SK-N-SH (cell line): Measurements from ENCODE around the gene ITIH5. TPM values are rescaled to one million over a fixed set of nuclear protein-coding genes. Genes with fewer than 3 reads are reported as not detected.

Experiments used
- CTCF ChIA-PET: fragments of 300-600, 350-600 bp; formaldehyde crosslinking; extraction: SDS; loops from one replicate; lab custom pipeline; 2021; lab: Yijun Ruan, JAX
- POLR2A ChIA-PET: fragments of 350-600 bp; sonication (Branson Sonifier 250); formaldehyde crosslinking; extraction: SDS; loops from one replicate; lab custom pipeline; 2020; ENCODE audit warnings: antibody characterized with exemption, inconsistent platforms; lab: Yijun Ruan, JAX
- DNase-seq: peaks from one replicate; pipeline ENCODE4 v3.0.0; 2012
- H2AFZ ChIP-seq: fragments of 200-600 bp; sonication (generic); 2 replicates; pipeline ENCODE4 v1.8.1; 2016; ENCODE audit warnings: antibody characterized with exemption, mild to moderate bottlenecking, low read depth
- H3F3A ChIP-seq: fragments of 200-600 bp; sonication (generic); replicated peaks from 2 replicates; pipeline ENCODE3; 2016; ENCODE audit warnings: antibody characterized with exemption, mild to moderate bottlenecking; ENCODE audit not compliant: insufficient read depth
- H3K27ac ChIP-seq, 2 experiments: fragments of 200-500 bp in 1 of 2; fragments of 200-600 bp in 1 of 2; sonication (Bioruptor generic) in 1 of 2; sonication (generic), shearing (Covaris generic) in 1 of 2; 2 replicates each; pipeline versions ENCODE4 v1.5.1 to v1.6.1; 2014 to 2016; ENCODE audit warnings: low read depth in 2 of 2, inconsistent platforms in 1 of 2, low read length in 1 of 2, mild to moderate bottlenecking in 1 of 2, mixed read lengths in 1 of 2
- H3K27me3 ChIP-seq: fragments of 200-600 bp; sonication (generic), shearing (Covaris generic); 2 replicates; pipeline ENCODE4 v1.6.1; 2016; ENCODE audit warnings: mixed run types; ENCODE audit not compliant: insufficient read depth
- H3K36me3 ChIP-seq, 2 experiments: fragments of 200-500 bp in 1 of 2; fragments of 200-600 bp in 1 of 2; sonication (Bioruptor generic) in 1 of 2; sonication (generic) in 1 of 2; replicated peaks in 1 of 2; 2 replicates each; pipeline versions ENCODE3 to v1.5.1; 2014 to 2016; ENCODE audit warnings: low read length in 1 of 2, mild to moderate bottlenecking in 1 of 2; ENCODE audit not compliant: insufficient read depth in 2 of 2, control insufficient read depth in 1 of 2
- H3K4me1 ChIP-seq, 2 experiments: fragments of 200-500 bp in 1 of 2; fragments of 200-600 bp in 1 of 2; sonication (Bioruptor generic) in 1 of 2; sonication (generic), shearing (Covaris generic) in 1 of 2; 2 replicates each; pipeline versions ENCODE4 v1.5.1 to v1.6.1; 2014 to 2016; ENCODE audit warnings: low read depth in 1 of 2, low read length in 1 of 2, mixed run types in 1 of 2; ENCODE audit not compliant: insufficient read depth in 2 of 2, control insufficient read depth in 1 of 2
- H3K4me2 ChIP-seq: fragments of 200-600 bp; sonication (generic), shearing (Covaris generic); 2 replicates; pipeline ENCODE4 v1.6.1; 2017; ENCODE audit warnings: mixed run types
- H3K4me3 ChIP-seq, 2 experiments: fragments of 200-500 bp in 1 of 2; fragments of 200-600 bp in 1 of 2; sonication (Bioruptor generic) in 1 of 2; sonication (generic), shearing (Covaris generic) in 1 of 2; 2 replicates each; pipeline versions ENCODE4 v1.5.1 to v1.8.1; 2014 to 2016; ENCODE audit warnings: low read depth in 2 of 2, inconsistent platforms in 1 of 2, low read length in 1 of 2, mild to moderate bottlenecking in 1 of 2, mixed read lengths in 1 of 2, moderate library complexity in 1 of 2
- H3K79me2 ChIP-seq: fragments of 200-600 bp; sonication (generic); 2 replicates; pipeline ENCODE4 v1.8.1; 2017; ENCODE audit warnings: mild to moderate bottlenecking; ENCODE audit not compliant: insufficient read depth
- H3K9ac ChIP-seq: fragments of 200-600 bp; sonication (generic); 2 replicates; pipeline ENCODE4 v1.6.1; 2017; ENCODE audit warnings: mixed run types
- H3K9me2 ChIP-seq: fragments of 200-600 bp; sonication (generic); 2 replicates; pipeline ENCODE4 v1.6.1; 2017; ENCODE audit warnings: mixed run types
- H3K9me3 ChIP-seq: fragments of 200-600 bp; sonication (generic); 2 replicates; pipeline ENCODE4 v1.6.1; 2017; ENCODE audit warnings: mixed run types, mild to moderate bottlenecking, moderate library complexity
- H4K20me1 ChIP-seq: fragments of 200-600 bp; sonication (generic); 2 replicates; pipeline ENCODE4 v1.6.1; 2017; ENCODE audit warnings: mild to moderate bottlenecking, mixed run types; ENCODE audit not compliant: insufficient read depth
- CHD2 ChIP-seq: fragments of 150-350 bp; IDR thresholded peaks from 2 replicates; pipeline ENCODE4 v1.6.1; 2018; ENCODE audit warnings: low read length; ENCODE audit not compliant: partially characterized antibody
- CTCF ChIP-seq: fragments of 200-600 bp; sonication (generic); IDR thresholded peaks from 2 replicates; pipeline ENCODE4 v1.6.1; 2017; ENCODE audit warnings: antibody characterized with exemption, mild to moderate bottlenecking, moderate library complexity
- ELF1 ChIP-seq: IDR thresholded peaks from 2 replicates; pipeline ENCODE4 v1.4.0; 2012
- EP300 ChIP-seq, 2 experiments: IDR thresholded peaks; 2 replicates each; pipeline versions ENCODE4 v1.4.0 to v1.6.1; 2012; ENCODE audit warnings: borderline replicate concordance in 1 of 2, low read depth in 1 of 2, low read length in 1 of 2
- EZH2phosphoT487 ChIP-seq: fragments of 200-600 bp; sonication (generic); IDR thresholded peaks from 2 replicates; pipeline ENCODE4 v1.6.1; 2017; ENCODE audit warnings: low read depth, mixed run types, mild to moderate bottlenecking, antibody characterized with exemption, moderate library complexity, borderline replicate concordance
- FOSL2 ChIP-seq: IDR thresholded peaks from 2 replicates; pipeline ENCODE4 v1.4.0; 2012; ENCODE audit warnings: low read depth, mild to moderate bottlenecking, moderate library complexity, borderline replicate concordance
- FOXJ3 ChIP-seq: sonication (generic); formaldehyde crosslinking; IDR thresholded peaks from 2 replicates; pipeline ENCODE4 v1.5.1; 2020; ENCODE audit warnings: mild to moderate bottlenecking, missing genetic modification reagents
- FOXM1 ChIP-seq: IDR thresholded peaks from 2 replicates; pipeline ENCODE4 v1.4.0; 2012; ENCODE audit warnings: low read depth, mild to moderate bottlenecking
- GABPA ChIP-seq: IDR thresholded peaks from 2 replicates; pipeline ENCODE4 v1.4.0; 2012; ENCODE audit warnings: low read depth, mild to moderate bottlenecking
- JUND ChIP-seq: IDR thresholded peaks from 2 replicates; pipeline ENCODE4 v1.4.0; 2012
- MEF2A ChIP-seq: IDR thresholded peaks from 2 replicates; pipeline ENCODE4 v1.4.0; 2012; ENCODE audit warnings: low read depth, borderline replicate concordance
- NRF1 ChIP-seq: IDR thresholded peaks from 2 replicates; pipeline ENCODE4 v1.6.1; 2012; ENCODE audit warnings: low read depth, mild to moderate bottlenecking, low read length
- PBX3 ChIP-seq: IDR thresholded peaks from 2 replicates; pipeline ENCODE4; 2012
- RAD21 ChIP-seq: IDR thresholded peaks from 2 replicates; pipeline ENCODE4 v1.6.1; 2012; ENCODE audit warnings: mild to moderate bottlenecking, low read length
- RCOR1 ChIP-seq: fragments of 150-350 bp; IDR thresholded peaks from 2 replicates; pipeline ENCODE4 v1.6.1; 2017; ENCODE audit warnings: antibody characterized with exemption, low read length
- REST ChIP-seq: IDR thresholded peaks from 2 replicates; pipeline ENCODE4 v1.6.1; 2012; ENCODE audit warnings: mild to moderate bottlenecking, low read depth, low read length, moderate library complexity
- RFX5 ChIP-seq: IDR thresholded peaks from 2 replicates; pipeline ENCODE4 v1.6.1; 2012; ENCODE audit warnings: mild to moderate bottlenecking, improper control_type of control experiment, low read length
- SIN3A ChIP-seq: IDR thresholded peaks from 2 replicates; pipeline ENCODE4 v1.6.1; 2012; ENCODE audit warnings: low read depth, mild to moderate bottlenecking, low read length, moderate library complexity, borderline replicate concordance
- SMC3 ChIP-seq: IDR thresholded peaks from 2 replicates; pipeline ENCODE4 v1.6.1; 2012; ENCODE audit warnings: low read depth, low read length, improper control_type of control experiment
- TAF1 ChIP-seq: IDR thresholded peaks from 2 replicates; pipeline ENCODE4 v1.6.1; 2012; ENCODE audit warnings: low read depth, mild to moderate bottlenecking, low read length, moderate library complexity, borderline replicate concordance
- USF1 ChIP-seq: IDR thresholded peaks from 2 replicates; pipeline ENCODE4 v1.4.0; 2012; ENCODE audit warnings: low read depth, borderline replicate concordance
- WGBS: methylation state at CpG from one replicate; pipeline ENCODE4 v1.1.6; 2017; ENCODE audit warnings: low lambda C conversion rate; 5-methylcytosine and 5-hydroxymethylcytosine counted together
- polyA plus RNA-seq, 3 experiments: library from polyadenylated mRNA; depleted of rRNA; stranded (reverse); fragments of >200 nt; gene quantifications; 2 replicates each; pipeline ENCODE4 v1.2.3, GENCODE V29; 2012

Gene ITIH5
- polyA plus RNA-seq, 1 of the 3 experiments (the other 2 are of a cell fraction), result 0.07 TPM

GRCh38 chr10:7587865-7588188, 78.9 kb downstream of the ITIH5 start:
- 55% methylated on average over 6 of the region's 6 CpGs for WGBS
- Histone ChIP-seq H3K4me2 (no peak overlapping the region), H3K27me3 (no peaks in the 10 kb centered on the region), H3K36me3 (no peaks in the 10 kb centered on the region)
- POLR2A ChIA-PET, result no interaction called here
- TF ChIP-seq FOXM1, result no peak
- TF ChIP-seq SMC3, result no peak
- TF ChIP-seq RAD21, result no peak
- TF ChIP-seq CTCF, result no peak
- TF ChIP-seq NRF1, result no peak
- no peak for TF ChIP-seq FOXJ3
- no peak for TF ChIP-seq SIN3A
- no peak for TF ChIP-seq REST
- TF ChIP-seq RFX5, result no peak
- no peak for TF ChIP-seq ELF1
- TF ChIP-seq TAF1, result no peak
- TF ChIP-seq FOSL2, result no peak
- TF ChIP-seq JUND, result no peak
- TF ChIP-seq, all 33 proteins: peak for 0
- Histone ChIP-seq H3K4me3 (no peak overlapping the region), H3F3A (no peaks in the 10 kb centered on the region), H3K9me3 (no peaks in the 10 kb centered on the region), H3K4me1 (no peaks in the 10 kb centered on the region), H2AFZ (no peak overlapping the region), H3K9ac (no peak overlapping the region), H3K27ac (no peak overlapping the region), H4K20me1 (no peaks in the 10 kb centered on the region), H3K79me2 (no peaks in the 10 kb centered on the region), H3K9me2 (no peaks in the 10 kb centered on the region)
- DNase-seq, result no peak
- CTCF ChIA-PET, result interaction anchor here (0.7 kb wide), 1 partner anchor 100 kb away, joined by 3 read pairs; no protein-coding TSS in a partner anchor

- POLR2A ChIA-PET, result no interaction called here
- no peak overlapping the region for H3K9ac ChIP-seq
- CTCF ChIA-PET, result interaction anchor here (1.4 kb wide), 1 partner anchor 53 kb away, joined by 3 read pairs; no protein-coding TSS in a partner anchor
- 34% methylated on average over 12 of the region's 13 CpGs for WGBS
- H3K79me2 ChIP-seq, result no peaks in the 10 kb centered on the region
- no peaks in the 10 kb centered on the region for H3K9me2 ChIP-seq
- no peak overlapping the region for H3K4me2 ChIP-seq
- no peaks in the 10 kb centered on the region for H3K27me3 ChIP-seq
- no peaks in the 10 kb centered on the region for H3K36me3 ChIP-seq
- H2AFZ ChIP-seq, result no peak overlapping the region
- H3K9me3 ChIP-seq, result no peaks in the 10 kb centered on the region
- no peak overlapping the region for H3K4me3 ChIP-seq
- no peak overlapping the region for H3K27ac ChIP-seq
- no peaks in the 10 kb centered on the region for H3F3A ChIP-seq
- H4K20me1 ChIP-seq, result no peaks in the 10 kb centered on the region
- no peaks in the 10 kb centered on the region for H3K4me1 ChIP-seq
- TF ChIP-seq PBX3 (no peak), USF1 (no peak), FOXM1 (no peak), TAF1 (no peak), FOSL2 (no peak), CHD2 (no peak), MEF2A (no peak), EP300 (IDR thresholded peaks at IDR 0.05; ENCODE audit: borderline replicate concordance in 1 of 2, low read depth in 1 of 2, low read length in 1 of 2) (no peak), RCOR1 (no peak), GABPA (no peak), EZH2phosphoT487 (no peak)
- TF ChIP-seq, all 33 proteins: peak for 0
- DNase-seq, result no peak
Measured at GRCh38 chr10:7587168-7587864, 79.5 kb downstream of the ITIH5 start.
